Middle frontal gyrus (tissue), 1 donor: ENCODE data around the gene CSPG4.
A peak's percentile ranks its signal among the peaks of the same experiment; 100 is the strongest.
"Not testable (repeated sequence)": the region's sequence is repeated elsewhere in the genome, so short reads cannot be mapped to it uniquely, and the experiment has no call there.

Source experiments
- DNase-seq: peaks from one replicate; pipeline ENCODE4 v3.0.0-alpha.2; 2015; ENCODE audit warnings: low spot score; ENCODE audit errors: extremely low spot score

CSPG4 gene

DNA sequence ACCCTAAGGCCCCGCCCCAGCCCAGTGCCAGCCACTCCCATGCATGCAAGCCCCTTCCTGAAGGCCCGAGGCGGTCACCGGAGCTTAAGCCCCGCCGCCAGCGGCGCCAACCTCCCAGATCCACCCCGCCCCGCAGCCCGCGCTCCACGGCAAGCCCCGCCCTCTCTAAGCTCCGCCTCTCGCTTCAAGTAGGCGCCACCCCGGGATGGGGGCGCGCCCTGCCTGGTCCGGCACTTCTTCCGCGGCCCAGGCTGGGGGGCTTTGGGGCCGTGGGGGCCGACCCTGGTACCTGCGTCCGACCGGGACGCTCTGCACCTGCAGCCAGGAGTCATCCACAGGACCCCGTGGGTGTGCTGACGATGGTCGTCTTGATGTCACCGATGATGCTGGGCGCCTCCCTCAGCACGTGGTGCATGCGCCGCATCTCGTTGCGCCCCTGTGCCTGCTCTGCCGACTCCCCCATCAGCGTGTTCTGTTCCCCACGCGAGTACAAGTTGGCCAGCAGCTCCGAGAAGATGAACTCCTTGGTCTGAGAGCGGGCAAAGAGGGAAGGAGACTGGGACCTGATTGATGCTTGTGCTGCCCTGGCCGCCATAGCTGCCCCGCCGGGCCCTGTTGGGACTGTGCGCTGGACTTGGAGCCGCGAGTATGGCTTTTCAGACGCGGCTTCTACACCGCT is 26.1 kb upstream of the CSPG4 start:
- DNase-seq: peak; percentile 65

DNA sequence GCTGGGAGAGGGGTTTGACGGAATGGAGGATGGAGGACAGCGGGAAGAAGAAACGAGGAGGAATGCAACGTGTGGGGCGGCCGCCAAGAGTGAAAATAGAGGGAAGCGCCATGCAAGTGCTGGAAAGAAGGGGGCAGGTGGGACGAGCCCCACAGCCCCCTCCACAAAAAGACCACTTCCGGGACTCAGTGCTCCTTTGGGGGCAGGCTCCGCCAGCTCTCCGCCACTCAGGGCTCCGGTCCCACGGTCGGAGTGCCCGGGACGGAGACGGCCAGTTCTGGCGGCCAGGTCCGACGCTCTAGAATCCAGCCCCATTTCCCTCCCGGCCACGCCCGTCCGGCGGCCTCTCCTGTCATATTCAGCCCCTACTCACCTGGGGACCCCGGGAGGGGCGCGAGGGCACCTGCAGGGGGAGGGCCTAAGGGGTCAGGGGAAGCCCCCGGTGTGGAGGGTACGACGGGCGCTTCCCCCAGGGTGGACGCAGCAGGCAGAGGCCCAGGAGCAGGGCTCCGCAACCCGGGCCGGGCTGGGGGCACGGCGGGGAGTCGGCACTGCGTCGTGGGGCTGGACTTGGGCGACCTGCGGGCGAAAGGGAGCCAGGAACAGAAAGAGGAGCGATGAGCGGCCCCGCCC is 25.5 kb upstream of the CSPG4 start:
- no peak for DNase-seq

DNA sequence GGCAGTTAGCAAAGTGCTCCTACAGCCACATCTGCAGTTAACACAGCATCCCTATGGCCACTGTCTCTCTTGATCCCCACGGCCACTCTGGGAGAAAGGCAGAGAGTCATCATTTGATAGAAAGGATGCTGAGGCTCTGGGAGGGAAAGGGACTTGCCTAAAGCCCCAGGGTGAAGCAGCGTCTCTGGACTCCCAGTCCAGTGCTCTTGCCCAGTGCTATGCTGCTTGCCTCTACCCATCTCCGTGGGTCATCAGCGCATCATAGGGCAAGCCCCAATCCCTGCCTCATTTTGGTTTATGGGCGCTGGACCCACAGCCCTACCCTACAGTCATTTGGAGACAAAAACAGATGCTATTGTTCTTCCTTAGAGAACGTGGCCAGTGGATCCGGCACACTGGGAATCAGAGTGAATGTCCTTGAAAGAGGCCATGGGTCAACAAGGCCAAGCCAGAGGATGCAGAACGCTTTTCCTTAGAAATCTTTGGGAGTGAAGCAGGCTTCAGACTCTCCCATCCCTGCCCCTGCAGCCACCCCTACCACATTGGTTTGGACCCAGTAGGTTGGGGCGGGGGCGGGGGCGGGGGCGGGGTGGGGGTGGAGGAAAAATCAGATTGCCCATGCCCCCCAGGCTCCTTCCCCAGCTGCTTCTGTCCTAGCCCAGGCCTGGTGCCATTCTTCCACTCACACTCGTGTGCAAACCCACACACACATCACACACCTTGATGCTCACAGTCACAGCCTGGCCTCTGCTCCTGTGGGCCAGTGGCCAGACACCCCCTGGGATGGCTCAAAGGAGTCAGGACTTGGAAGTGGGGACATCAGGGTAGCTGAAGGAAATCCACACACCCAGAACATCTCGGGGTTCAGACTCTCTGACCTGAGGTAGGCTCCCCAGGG is 24.7 kb upstream of the CSPG4 start:
- not testable (repeated sequence) for DNase-seq

DNA sequence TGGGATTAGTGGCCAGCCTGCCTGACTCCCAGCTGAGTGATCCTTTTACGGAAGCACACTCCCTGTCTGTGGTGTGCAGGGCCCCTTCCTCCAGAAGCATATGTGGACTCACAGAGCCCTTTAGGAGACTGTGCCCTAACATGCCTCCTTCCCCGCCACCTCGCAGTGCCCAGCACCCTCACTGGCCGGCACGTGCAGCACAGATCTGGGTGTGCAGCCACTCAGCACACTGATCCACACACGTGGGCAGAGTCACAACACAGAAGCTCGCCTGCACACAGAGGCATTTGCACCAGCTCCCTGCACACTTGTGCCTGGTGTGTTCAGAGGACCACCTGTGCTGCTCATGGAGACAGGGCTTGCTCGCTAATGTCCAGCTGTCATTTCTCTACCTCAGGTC is 23.6 kb upstream of the CSPG4 start:
- DNase-seq: no peak

- not testable (repeated sequence) for DNase-seq
These were observed 22.5 kb upstream of the CSPG4 start for GRCh38 chr15:75734861-75735760.

DNA sequence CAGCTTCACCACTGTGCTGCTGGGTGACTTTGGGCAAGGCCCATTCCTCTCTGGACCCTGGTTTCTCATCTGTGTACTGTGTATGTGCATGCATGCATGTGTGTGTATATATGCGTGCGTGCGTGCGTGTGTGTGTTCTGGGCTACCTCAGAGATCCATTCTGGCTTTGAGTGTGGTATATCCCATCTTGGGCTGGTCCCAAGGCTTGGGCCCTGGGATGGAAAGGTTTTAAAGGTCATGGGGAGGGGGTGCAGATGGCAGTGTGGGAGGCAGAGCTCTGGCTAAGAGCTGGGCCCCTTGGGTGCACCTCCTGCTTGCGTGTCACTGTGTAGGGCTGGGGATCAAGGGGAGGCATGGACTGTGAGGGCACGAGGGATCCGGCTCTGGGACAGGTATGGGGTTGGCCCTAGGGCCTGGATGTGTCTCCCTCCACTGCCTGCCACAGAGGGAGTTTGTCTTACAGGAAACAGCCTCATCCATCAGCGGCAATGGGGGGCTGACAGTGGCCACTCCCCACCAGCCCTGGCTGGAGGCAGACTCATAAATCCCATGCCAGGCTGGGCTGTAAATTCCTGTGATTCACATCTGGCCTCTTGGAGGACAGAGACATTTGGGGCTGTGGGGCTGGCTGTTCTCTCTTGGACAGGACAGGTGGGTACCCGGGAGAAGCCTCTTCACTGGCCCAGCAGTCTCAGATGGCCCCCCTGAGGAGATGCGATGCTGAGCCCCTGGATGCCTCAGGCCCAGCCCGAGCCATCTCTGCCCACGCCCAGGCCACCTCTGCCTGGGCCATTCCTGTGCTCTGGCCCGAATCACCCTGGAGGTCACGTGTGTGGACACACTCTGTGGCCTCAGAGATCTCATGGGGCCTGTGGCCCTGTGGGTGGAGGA is 21.4 kb upstream of the CSPG4 start:
- no peak for DNase-seq

- no peak for DNase-seq
These were observed 20.3 kb upstream of the CSPG4 start for GRCh38 chr15:75732809-75733451.

- no peak for DNase-seq
These were observed 19.6 kb upstream of the CSPG4 start for GRCh38 chr15:75732177-75732808.

DNA sequence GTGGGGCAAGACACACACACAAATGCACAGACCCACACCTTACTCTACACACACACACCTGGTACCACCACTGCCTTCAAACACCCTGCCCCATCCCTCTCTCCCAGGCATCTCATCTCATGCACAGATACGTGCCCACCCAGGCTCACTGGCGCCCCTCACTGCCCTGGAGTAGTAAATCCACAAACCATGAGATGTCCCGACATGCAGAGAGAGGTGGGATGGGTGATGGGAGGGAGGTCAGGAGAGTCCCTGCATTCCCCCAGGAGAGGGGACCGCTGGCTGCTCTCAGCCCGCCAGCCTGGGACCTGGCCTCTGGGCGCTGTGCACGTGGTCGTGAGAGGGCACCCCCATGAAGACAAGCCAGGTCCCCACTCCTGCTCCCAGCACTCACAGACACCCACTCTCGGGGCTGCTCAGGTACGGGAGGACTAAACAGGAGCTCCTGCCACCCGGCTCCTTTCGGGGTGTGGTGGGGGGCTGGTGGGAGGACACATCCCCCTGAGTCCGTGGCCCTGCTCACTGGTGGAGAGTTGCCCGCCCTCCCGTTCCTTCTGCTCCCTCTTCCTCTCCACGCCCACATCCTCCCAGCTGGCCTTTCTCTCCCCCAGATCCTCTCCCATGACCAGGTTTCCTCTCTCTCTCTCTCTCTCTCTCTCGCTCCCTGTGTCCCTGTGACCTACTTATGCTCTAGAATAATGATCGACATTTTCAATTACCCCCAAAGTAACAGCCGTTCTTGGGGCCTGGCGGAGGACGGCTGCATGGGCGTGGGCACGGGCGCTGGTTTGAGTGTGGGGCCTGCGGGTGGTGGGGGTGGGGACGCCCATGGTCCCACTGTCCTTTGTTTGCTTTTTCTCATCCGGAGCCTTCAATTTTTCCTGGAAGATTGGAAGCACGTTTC is 18.9 kb upstream of the CSPG4 start:
- no peak for DNase-seq

DNA sequence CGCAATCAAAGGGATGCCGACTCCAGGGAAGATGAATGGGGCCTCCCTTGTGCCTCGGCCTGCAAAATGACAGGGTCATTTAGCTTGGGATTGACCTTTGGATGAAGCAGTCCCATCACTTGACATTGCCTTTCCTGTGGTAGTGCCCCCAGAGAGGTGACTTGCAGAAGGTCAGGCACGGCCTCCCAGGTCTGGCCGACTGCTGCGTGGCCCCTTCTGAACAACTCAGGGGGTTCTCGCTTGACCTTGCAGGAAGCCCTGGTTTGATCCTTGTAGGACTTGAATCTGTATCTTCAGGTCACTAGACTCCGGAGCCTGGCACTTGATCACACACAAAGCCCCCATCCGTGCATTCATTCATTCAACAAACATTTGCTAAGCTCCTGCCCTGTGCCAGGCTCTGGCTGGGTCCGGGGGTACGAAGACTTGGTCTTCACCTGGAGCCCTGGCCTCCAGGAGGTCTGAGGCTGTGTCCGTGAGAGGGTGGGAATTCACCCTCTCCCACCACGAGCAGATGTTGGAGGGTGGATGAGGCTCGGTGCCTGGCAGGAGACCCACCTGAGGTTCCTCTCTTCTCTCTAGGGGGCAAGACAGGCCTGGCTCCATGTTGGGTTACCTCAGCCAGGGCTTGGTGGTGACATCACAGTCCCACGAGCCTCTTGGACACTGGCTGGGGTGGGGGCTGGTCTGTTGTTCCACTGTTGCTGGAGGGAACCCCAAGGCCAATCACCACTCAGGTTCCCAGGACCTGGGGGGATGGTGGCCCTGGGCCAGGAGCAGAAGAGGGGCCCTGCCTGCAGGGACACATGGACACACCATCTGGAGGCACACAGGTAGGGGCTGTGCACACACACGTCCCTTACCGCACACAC is 18.0 kb upstream of the CSPG4 start:
- not testable (repeated sequence) for DNase-seq

- no peak for DNase-seq
These were observed 16.9 kb upstream of the CSPG4 start for GRCh38 chr15:75729326-75730069.

DNA sequence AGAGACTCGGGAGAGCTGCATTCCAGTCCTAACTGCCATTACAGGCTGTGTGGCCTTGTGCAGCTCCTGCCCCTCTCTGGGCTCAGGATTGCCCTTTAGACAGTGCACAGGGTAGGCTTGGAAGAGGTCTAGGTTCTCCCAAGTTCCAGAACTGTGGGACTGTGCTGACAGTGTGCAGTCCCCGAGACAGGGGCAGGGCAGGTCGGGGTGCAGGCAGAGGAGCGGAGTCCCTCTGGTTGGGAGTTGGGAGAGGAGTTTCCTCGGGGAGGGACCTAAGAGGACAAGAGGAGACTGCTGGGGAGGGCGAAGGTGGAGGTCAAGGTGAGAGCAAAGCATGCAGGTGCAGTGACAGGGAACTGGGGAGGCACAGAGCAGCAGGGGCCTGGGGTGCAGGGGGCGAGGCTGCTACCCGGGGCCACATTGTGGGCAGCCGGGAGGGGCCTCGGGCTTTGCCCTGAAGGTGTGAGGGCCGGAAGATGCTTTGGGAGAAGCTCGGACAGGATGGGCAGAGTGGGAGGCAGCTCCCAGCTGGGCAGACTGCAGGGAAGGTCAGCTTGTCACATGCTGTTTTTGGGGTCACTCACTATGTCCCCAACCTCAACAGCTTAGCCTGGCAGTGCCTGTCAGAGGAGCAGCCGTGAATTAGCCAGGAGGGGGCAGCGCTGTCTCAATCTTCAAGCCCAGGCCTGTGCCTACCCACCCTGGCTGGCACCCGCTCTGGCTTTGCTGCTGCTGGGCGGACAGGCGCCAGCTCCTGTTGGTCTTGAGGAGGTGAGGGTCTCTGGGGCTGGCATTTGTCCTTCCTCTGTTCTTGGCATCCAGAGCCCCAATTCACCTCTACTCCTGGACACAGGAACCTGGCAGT is 15.4 kb upstream of the CSPG4 start:
- DNase-seq: no peak

GRCh38 chr15:75727031-75727531 is 14.4 kb upstream of the CSPG4 start:
- no peak for DNase-seq

GRCh38 chr15:75725719-75726607 is 13.3 kb upstream of the CSPG4 start:
- DNase-seq: no peak
